Epithelial cell of esophagus (primary cell): Measurements from ENCODE around the gene ARHGEF2.

ENCODE experiments used
- DNase-seq: peaks from one replicate; pipeline ENCODE4 v3.0.0; 2010; ENCODE audit warnings: low read depth
- H3K4me3 ChIP-seq: 2 replicates; pipeline ENCODE4 v1.5.1; 2011; ENCODE audit warnings: mild to moderate bottlenecking, low read length, control low read depth
- CTCF ChIP-seq: IDR thresholded peaks from 2 replicates; pipeline ENCODE4 v1.5.1; 2011; ENCODE audit warnings: low read depth, mild to moderate bottlenecking, low read length, control low read depth, inconsistent platforms; ENCODE audit not compliant: insufficient read depth; ENCODE audit errors: missing control alignments

The ARHGEF2 gene

GRCh38 chr1:155913969-155914757 is 64.2 kb downstream of the ARHGEF2 start:
- no peak for DNase-seq
- no peak overlapping the region for H3K4me3 ChIP-seq
- no peak for TF ChIP-seq CTCF

DNA sequence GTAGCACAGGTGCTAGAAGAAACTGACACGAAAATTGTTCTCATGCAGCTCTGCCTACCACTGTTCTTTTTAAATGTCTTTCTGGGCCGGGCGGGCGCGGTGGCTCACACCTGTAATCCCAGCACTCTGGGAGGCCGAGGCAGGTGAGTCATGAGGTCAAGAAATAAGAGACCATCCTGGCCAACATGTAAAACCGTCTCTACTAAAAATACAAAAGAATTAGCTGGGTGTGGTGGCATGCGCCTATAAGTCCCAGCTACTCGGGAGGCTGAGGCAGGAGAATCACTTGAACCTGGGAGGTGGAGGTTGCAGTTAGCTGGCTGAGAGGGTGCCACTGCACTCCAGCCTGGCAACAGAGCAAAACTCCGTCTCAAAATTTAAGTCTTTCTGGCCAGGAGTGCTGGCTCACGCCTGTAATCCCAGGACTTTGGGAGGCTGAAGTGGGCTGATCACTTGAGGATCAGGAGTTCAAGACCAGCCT is 66.3 kb downstream of the ARHGEF2 start:
- H3K4me3 ChIP-seq, result no peak overlapping the region
- no peak for TF ChIP-seq CTCF
- peak; percentile 27 for DNase-seq

GRCh38 chr1:155911156-155912055 is 66.9 kb downstream of the ARHGEF2 start, which contains the start of gene RIT1:
TSS of gene RIT1 (minus strand) at chr1:155911349. CDS start at chr1:155910761, 588 bp downstream.
- H3K4me3 ChIP-seq, result peak within 1 kb of the TSS; percentile 69
- peak; percentile 79 for DNase-seq
- no peak for TF ChIP-seq CTCF

DNA sequence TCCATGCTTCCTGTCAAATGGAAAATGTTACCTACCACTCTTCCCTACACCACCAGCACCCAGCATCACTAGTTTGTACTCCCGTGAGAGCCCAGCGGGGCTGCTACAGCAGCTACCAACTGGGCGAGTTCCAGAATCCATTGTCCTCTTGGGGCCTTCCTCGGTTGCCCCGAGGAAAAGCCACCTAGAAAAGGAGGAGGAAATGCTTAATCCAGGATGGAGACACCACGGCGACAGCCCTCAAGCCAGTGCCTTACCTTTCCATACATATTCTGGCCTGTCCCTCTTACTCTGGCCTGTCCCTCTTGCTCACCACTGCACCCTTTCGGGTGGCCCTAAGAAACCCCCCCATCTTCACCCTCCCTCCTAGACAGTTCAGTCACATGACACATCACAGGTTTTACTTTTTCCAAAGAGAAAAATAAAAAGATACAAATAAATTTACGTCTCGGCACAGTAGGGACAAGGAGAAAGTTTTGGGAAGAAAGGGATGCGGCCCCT is 67.7 kb downstream of the ARHGEF2 start:
- H3K4me3 ChIP-seq, result peak overlapping the region; percentile 69
- peak; percentile 31 for DNase-seq
- no peak for TF ChIP-seq CTCF

- H3K4me3 ChIP-seq, result peak overlapping the region; percentile 69
- DNase-seq, result peak; percentile 91
- TF ChIP-seq CTCF, result no peak
These were observed 68.5 kb downstream of the ARHGEF2 start for GRCh38 chr1:155909894-155910293.

DNA sequence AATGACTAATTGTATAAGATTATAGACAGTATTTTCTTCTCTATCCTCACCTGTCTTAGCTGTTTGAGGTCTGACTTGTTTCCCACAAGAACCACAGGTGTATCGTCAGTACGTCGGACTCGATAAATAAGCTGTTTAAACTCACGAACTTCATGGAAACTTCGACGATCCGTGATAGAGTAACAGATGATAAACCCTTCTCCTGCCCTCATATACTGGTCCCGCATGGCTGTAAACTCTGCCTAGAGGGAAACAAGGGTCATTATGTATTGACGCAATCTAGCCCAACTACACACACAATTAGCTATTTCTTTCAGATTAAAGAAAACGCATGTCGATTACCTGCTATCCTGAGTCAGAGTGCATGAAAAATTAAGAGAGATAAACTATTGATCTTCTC is 74.1 kb downstream of the ARHGEF2 start:
- no peak for TF ChIP-seq CTCF
- DNase-seq, result no peak
- H3K4me3 ChIP-seq, result no peak overlapping the region
